22Rv1 (cell line): Measurements from ENCODE around the gene SH3RF3.

ENCODE experiments used
- CTCF ChIP-seq: fragments of 450-650 bp; IDR thresholded peaks from 2 replicates; pipeline ENCODE4 v1.5.1; 2017; ENCODE audit warnings: mild to moderate bottlenecking
- ZFX ChIP-seq: fragments of 450-650 bp; IDR thresholded peaks from 2 replicates; pipeline ENCODE4 v1.6.1; 2017; ENCODE audit warnings: antibody characterized with exemption, borderline replicate concordance

GRCh38 chr2:109153807-109154206 is 24.8 kb downstream of the SH3RF3 start:
- TF ChIP-seq CTCF (no peak), ZFX (no peak)
